H1 (cell line): ENCODE measurements around the gene RSPH9. TPM values are rescaled to one million over a fixed set of nuclear protein-coding genes. Genes with fewer than 3 reads are reported as not detected.
A peak's percentile ranks its signal among the peaks of the same experiment; 100 is the strongest.

Experiments
- CTCF ChIA-PET: fragments of 300-600 bp; sonication (Branson Sonifier 250); formaldehyde crosslinking; loops from one replicate; lab custom pipeline; 2021; ENCODE audit not compliant: partially characterized antibody; lab: Charles Lee
- POLR2A ChIA-PET: fragments of 300-600 bp; sonication (Branson Sonifier 250); formaldehyde crosslinking; loops from one replicate; lab custom pipeline; 2021; ENCODE audit warnings: inconsistent platforms; ENCODE audit not compliant: partially characterized antibody; lab: Charles Lee
- DNase-seq, 2 experiments: peaks; one replicate each; pipeline versions ENCODE4 v3.0.0 to v3.0.0-alpha.2; 2010 to 2022; ENCODE audit warnings: low spot score in 2 of 2, low read depth in 1 of 2, mixed read lengths in 1 of 2
- FAIRE-seq: peaks from 2 replicates; lab custom pipeline; 2011; peaks lifted over from hg19 to GRCh38; lab: Jason Lieb, UNC
- H2AFZ ChIP-seq: 2 replicates; pipeline ENCODE4 v1.8.1; 2012; ENCODE audit warnings: low read length, inconsistent platforms
- H2AK5ac ChIP-seq: 2 replicates; pipeline ENCODE4 v1.6.1; 2013; ENCODE audit warnings: low read depth, low read length
- H2BK120ac ChIP-seq: replicated peaks from 2 replicates; pipeline ENCODE3; 2013; ENCODE audit warnings: low read depth, low read length, inconsistent platforms
- H2BK12ac ChIP-seq: 2 replicates; pipeline ENCODE4 v1.6.1; 2013; ENCODE audit warnings: low read depth, low read length
- H2BK15ac ChIP-seq: 2 replicates; pipeline ENCODE4 v1.6.1; 2013; ENCODE audit warnings: low read length
- H2BK20ac ChIP-seq: 2 replicates; pipeline ENCODE4 v1.6.1; 2013; ENCODE audit warnings: low read length
- H2BK5ac ChIP-seq: 2 replicates; pipeline ENCODE4 v1.6.1; 2013; ENCODE audit warnings: low read depth, low read length
- H3K14ac ChIP-seq: 2 replicates; pipeline ENCODE4 v1.6.1; 2013; ENCODE audit warnings: inconsistent platforms; ENCODE audit not compliant: insufficient read length
- H3K18ac ChIP-seq: 2 replicates; pipeline ENCODE4 v1.6.1; 2013; ENCODE audit warnings: low read length; ENCODE audit errors: extremely low read depth
- H3K23ac ChIP-seq: 2 replicates; pipeline ENCODE4 v1.6.1; 2013; ENCODE audit warnings: inconsistent platforms; ENCODE audit not compliant: insufficient read length
- H3K23me2 ChIP-seq: 2 replicates; pipeline ENCODE4 v1.6.1; 2013; ENCODE audit warnings: low read depth, low read length
- H3K27ac ChIP-seq: 2 replicates; pipeline ENCODE4 v1.6.1; 2011; ENCODE audit warnings: low read depth, low read length, inconsistent platforms
- H3K27me3 ChIP-seq, 4 experiments: replicated peaks in 1 of 4; 1 replicate in 1 of 4; 2 replicates in 3 of 4; pipeline versions ENCODE4 v1.6.1 to v1.8.1; 2011 to 2013; ENCODE audit warnings: low read length in 3 of 4, mild to moderate bottlenecking in 3 of 4, inconsistent platforms in 2 of 4, mixed read lengths in 2 of 4, moderate library complexity in 1 of 4; ENCODE audit not compliant: control insufficient read depth in 3 of 4, insufficient read depth in 3 of 4; ENCODE audit errors: extremely low read depth in 1 of 4
- H3K36me3 ChIP-seq, 4 experiments: 2 replicates each; pipeline versions ENCODE4 v1.6.1 to v1.8.1; 2011 to 2013; ENCODE audit warnings: mild to moderate bottlenecking in 4 of 4, low read length in 3 of 4, moderate library complexity in 2 of 4, control low read depth in 1 of 4, inconsistent platforms in 1 of 4; ENCODE audit not compliant: insufficient read depth in 4 of 4, control insufficient read depth in 2 of 4
- H3K4ac ChIP-seq: replicated peaks from 2 replicates; pipeline ENCODE3; 2013; ENCODE audit warnings: low read length, low read depth, mixed read lengths, inconsistent platforms; ENCODE audit not compliant: insufficient read length
- H3K4me1 ChIP-seq, 4 experiments: replicated peaks in 1 of 4; 1 replicate in 1 of 4; 2 replicates in 3 of 4; pipeline versions ENCODE4 v1.6.1 to v1.8.1; 2011 to 2013; ENCODE audit warnings: low read length in 3 of 4, inconsistent platforms in 2 of 4, mixed read lengths in 1 of 4; ENCODE audit not compliant: insufficient read depth in 4 of 4, control insufficient read depth in 3 of 4
- H3K4me2 ChIP-seq, 2 experiments: 2 replicates each; pipeline versions ENCODE4 v1.6.1 to v1.8.1; 2011 to 2013; ENCODE audit warnings: low read depth in 2 of 2, low read length in 2 of 2, control low read depth in 1 of 2, inconsistent platforms in 1 of 2, mild to moderate bottlenecking in 1 of 2; ENCODE audit not compliant: insufficient read depth in 1 of 2
- H3K4me3 ChIP-seq, 4 experiments: fragments of 200-600, 300-600 bp in 1 of 4; sonication (generic), shearing (Covaris generic), sonication (Bioruptor Twin) in 1 of 4; 2 replicates each; pipeline versions ENCODE4 v1.5.1 to v1.8.1; 2011 to 2016; ENCODE audit warnings: low read length in 4 of 4, low read depth in 3 of 4, control low read depth in 2 of 4, inconsistent platforms in 2 of 4, mild to moderate bottlenecking in 2 of 4, mixed read lengths in 1 of 4, moderate library complexity in 1 of 4; ENCODE audit not compliant: insufficient read depth in 2 of 4; ENCODE audit errors: extremely low read depth in 1 of 4
- H3K56ac ChIP-seq: replicated peaks from 2 replicates; pipeline ENCODE3; 2013; ENCODE audit warnings: low read depth, mild to moderate bottlenecking, mixed read lengths, low read length, inconsistent platforms; ENCODE audit not compliant: insufficient read length
- H3K79me1 ChIP-seq: 2 replicates; pipeline ENCODE4 v1.6.1; 2013; ENCODE audit warnings: low read depth, low read length, control low read depth
- H3K79me2 ChIP-seq, 2 experiments: 2 replicates each; pipeline versions ENCODE4 v1.6.1 to v1.8.1; 2012 to 2013; ENCODE audit warnings: low read length in 2 of 2, mild to moderate bottlenecking in 2 of 2, inconsistent platforms in 1 of 2; ENCODE audit not compliant: insufficient read depth in 2 of 2, control insufficient read depth in 1 of 2
- H3K9ac ChIP-seq, 4 experiments: replicated peaks in 1 of 4; 1 replicate in 1 of 4; 2 replicates in 3 of 4; pipeline versions ENCODE4 v1.6.1 to v1.8.1; 2011 to 2013; ENCODE audit warnings: low read depth in 3 of 4, low read length in 3 of 4, control low read depth in 2 of 4, mild to moderate bottlenecking in 2 of 4, moderate library complexity in 2 of 4, inconsistent platforms in 1 of 4; ENCODE audit errors: extremely low read depth in 1 of 4
- H3K9me3 ChIP-seq, 2 experiments: 2 replicates each; pipeline versions ENCODE4 v1.6.1 to v1.8.1; 2012 to 2013; ENCODE audit warnings: mild to moderate bottlenecking in 2 of 2, moderate library complexity in 2 of 2, control low read depth in 1 of 2, inconsistent platforms in 1 of 2, low read depth in 1 of 2, low read length in 1 of 2, mixed read lengths in 1 of 2; ENCODE audit not compliant: insufficient read depth in 2 of 2
- H4K20me1 ChIP-seq, 2 experiments: replicated peaks in 1 of 2; 2 replicates each; pipeline versions ENCODE3 to v1.8.1; 2011 to 2013; ENCODE audit warnings: inconsistent platforms in 2 of 2, low read length in 2 of 2, mild to moderate bottlenecking in 1 of 2; ENCODE audit not compliant: insufficient read depth in 2 of 2, control insufficient read depth in 1 of 2
- H4K5ac ChIP-seq: 2 replicates; pipeline ENCODE4 v1.6.1; 2013; ENCODE audit warnings: low read length, low read depth, mixed read lengths, inconsistent platforms; ENCODE audit not compliant: insufficient read length
- H4K8ac ChIP-seq: 2 replicates; pipeline ENCODE4 v1.8.0; 2013; ENCODE audit warnings: mild to moderate bottlenecking, moderate library complexity, low read length, inconsistent platforms; ENCODE audit not compliant: insufficient read depth; ENCODE audit errors: extremely low read depth
- H4K91ac ChIP-seq: replicated peaks from 2 replicates; pipeline ENCODE3; 2013; ENCODE audit warnings: low read length, mixed read lengths, inconsistent platforms; ENCODE audit not compliant: insufficient read length
- E2F6 ChIP-seq: IDR thresholded peaks from 2 replicates; pipeline ENCODE4 v1.6.1; 2012; ENCODE audit warnings: inconsistent platforms
- SP1 ChIP-seq: IDR thresholded peaks from 2 replicates; pipeline ENCODE4 v1.6.1; 2011; ENCODE audit warnings: low read depth, low read length
- whole genome bisulfite sequencing, 2 experiments: shearing (Covaris generic) in 1 of 2; methylation state at CpG; one replicate each; pipeline versions ENCODE4 v1.1.6 to v1.1.7; 2013 to 2015; ENCODE audit warnings: low lambda C conversion rate in 2 of 2, mixed read lengths in 2 of 2, inconsistent platforms in 1 of 2, low coverage in 1 of 2, missing lambda C conversion rate in 1 of 2; ENCODE audit not compliant: insufficient replicate concordance in 2 of 2, insufficient coverage in 1 of 2, insufficient read length in 1 of 2; ENCODE audit errors: extremely low coverage in 1 of 2, missing lambda C conversion rate in 1 of 2; 5-methylcytosine and 5-hydroxymethylcytosine counted together
- polyA plus RNA-seq, 7 experiments: library from polyadenylated mRNA; depleted of rRNA in 3 of 7; stranded (reverse) in 5 of 7; unstranded in 2 of 7; fragments of >200 nt in 5 of 7; fragments of 200-250 nt in 2 of 7; gene quantifications; 1 replicate in 5 of 7; 2 replicates in 1 of 7; 4 replicates in 1 of 7; pipeline versions ENCODE4 v1.2.1 to v1.2.3, GENCODE V29; 2011 to 2013; ENCODE audit warnings: missing spikeins in 2 of 7, mixed read lengths in 2 of 7
- total RNA-seq: library from RNA; stranded (reverse); fragmentation: NEBNext Ultra II Directional; extraction: Animal tissue kit (Norgen Biotek cat#: 25700); gene quantifications from 2 replicates; pipeline ENCODE4 v1.2.1, GENCODE V29; 2021

RSPH9 gene
- total and polyA plus RNA-seq, 2 of the 8 experiments (the other 6 are each of a cell fraction or from before 2014, with no cell fraction given): 0.15 to 0.23 TPM

- Histone ChIP-seq H2BK5ac (peak overlapping the region; percentile 1; the same call in 1 of the 2 replicates), H3K4me2 (peak overlapping the region in 1 of 2 experiments; percentile 27; a peak in 1 of 4 replicates)
- TF ChIP-seq E2F6 (no peak), SP1 (no peak)
- TF ChIP-seq, all 59 proteins: peak for 0
- H3K23me2 ChIP-seq: peaks cover 7% of the 10 kb centered on the region; the same call in 1 of the 2 replicates
- no peak overlapping the region for H3K9ac ChIP-seq
- peak overlapping the region; percentile 11 for H2BK12ac ChIP-seq
- DNase-seq (no peak), FAIRE-seq (no peak)
- H3K79me1 ChIP-seq: no peaks in the 10 kb centered on the region
- no peaks in the 10 kb centered on the region for H3K9me3 ChIP-seq
- 63% methylated on average over 8 of the region's 8 CpGs; no CpG with 5 or more reads in 1 of the 2 experiments for WGBS, 2 experiments
- no peaks in the 10 kb centered on the region for H3K79me2 ChIP-seq
- no peak overlapping the region; the same call in 1 of the 2 replicates for H2BK20ac ChIP-seq
- no peak overlapping the region for H3K56ac ChIP-seq
- H2BK120ac ChIP-seq: no peak overlapping the region
- H2BK15ac ChIP-seq: no peak overlapping the region; the same call in 1 of the 2 replicates
- peak overlapping the region; percentile 7; the same call in 1 of the 2 replicates for H2AK5ac ChIP-seq
- no peak overlapping the region for H3K23ac ChIP-seq
- H2AFZ ChIP-seq: peak overlapping the region; percentile 36; the same call in 1 of the 2 replicates
- CTCF ChIA-PET: interaction anchor here (0.6 to 1.7 kb wide), 5 partner anchors 16 to 370 kb away, joined by 3 to 5 read pairs (median 4); no protein-coding TSS in a partner anchor
- H3K27ac ChIP-seq: no peak overlapping the region
- no peak overlapping the region for H4K5ac ChIP-seq
- H4K20me1 ChIP-seq: no peaks in the 10 kb centered on the region
- H3K4ac ChIP-seq: no peak overlapping the region
- H3K4me1 ChIP-seq: peaks cover 22 to 43% (median 30%) of the 10 kb centered on the region in 4 experiments
- H3K27me3 ChIP-seq: no peaks in the 10 kb centered on the region
- 0 out of 2 replicates have a peak overlapping the region, but pooled peaks have one; percentile 68 for H3K18ac ChIP-seq
- peak overlapping the region in 1 of 4 experiments; percentile 2; a peak in 1 of 8 replicates for H3K4me3 ChIP-seq
- H3K36me3 ChIP-seq: no peaks in the 10 kb centered on the region
- H4K8ac ChIP-seq: no peak overlapping the region
- POLR2A ChIA-PET: interaction anchor here (0.7 to 4.3 kb wide), 6 partner anchors 11 to 228 kb away, joined by 3 to 31 read pairs (median 4); partner anchors contain the start of gene MRPS18A
- no peak overlapping the region for H3K14ac ChIP-seq
- no peak overlapping the region for H4K91ac ChIP-seq
Measured at GRCh38 chr6:43698584-43699349, 53.9 kb downstream of the RSPH9 start.
